GM12801 (cell line): ENCODE data around the gene UBE2D2.

Experiments
- TF ChIP-seq, protein P1 (sequence below): IDR thresholded peaks from one replicate; pipeline ENCODE4 v1.5.1; 2011; ENCODE audit warnings: control low read depth; ENCODE audit not compliant: insufficient read length; ENCODE audit errors: extremely low read depth

Gene UBE2D2

DNA sequence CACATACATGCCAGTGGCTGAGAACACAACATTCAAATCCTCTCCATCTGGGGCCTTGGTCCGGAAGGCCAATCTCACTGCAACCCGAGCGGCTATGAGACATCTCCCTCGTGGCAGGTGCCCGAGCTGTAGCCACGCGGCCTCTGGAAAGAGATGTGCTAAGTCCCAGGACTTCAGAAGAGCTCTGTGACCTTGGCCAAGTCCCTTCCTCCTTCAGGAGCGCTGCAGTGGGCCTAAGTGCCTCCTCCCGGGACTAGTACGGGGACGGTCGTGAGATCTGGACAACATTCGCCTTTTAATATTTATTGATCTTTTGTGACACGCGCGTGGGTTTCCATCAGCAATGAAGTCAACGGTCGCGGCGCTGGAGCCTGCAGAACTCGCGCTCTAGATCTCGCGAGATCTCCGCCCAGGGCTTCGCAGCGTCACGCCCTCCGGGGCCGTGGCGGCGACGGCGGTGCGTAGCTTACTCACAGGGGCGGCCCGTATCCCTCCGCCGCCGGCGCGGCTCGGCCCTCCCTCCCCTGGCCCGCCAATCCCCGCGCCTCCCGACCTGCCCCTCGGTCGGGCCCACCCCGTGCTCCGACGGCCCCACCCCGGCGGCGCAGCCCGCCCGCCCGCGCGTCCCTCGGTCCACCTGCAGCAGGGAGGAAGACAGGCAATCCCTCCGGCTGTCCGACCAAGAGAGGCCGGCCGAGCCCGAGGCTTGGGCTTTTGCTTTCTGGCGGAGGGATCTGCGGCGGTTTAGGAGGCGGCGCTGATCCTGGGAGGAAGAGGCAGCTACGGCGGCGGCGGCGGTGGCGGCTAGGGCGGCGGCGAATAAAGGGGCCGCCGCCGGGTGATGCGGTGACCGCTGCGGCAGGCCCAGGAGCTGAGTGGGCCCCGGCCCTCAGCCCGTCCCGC, at the start of gene UBE2D2:
Gene UBE2D2 (plus strand): TSS at position 588 of the 903 bp plus-strand sequence. CDS start 453 bp downstream, outside the sequence.
- TF ChIP-seq, protein P1, sequence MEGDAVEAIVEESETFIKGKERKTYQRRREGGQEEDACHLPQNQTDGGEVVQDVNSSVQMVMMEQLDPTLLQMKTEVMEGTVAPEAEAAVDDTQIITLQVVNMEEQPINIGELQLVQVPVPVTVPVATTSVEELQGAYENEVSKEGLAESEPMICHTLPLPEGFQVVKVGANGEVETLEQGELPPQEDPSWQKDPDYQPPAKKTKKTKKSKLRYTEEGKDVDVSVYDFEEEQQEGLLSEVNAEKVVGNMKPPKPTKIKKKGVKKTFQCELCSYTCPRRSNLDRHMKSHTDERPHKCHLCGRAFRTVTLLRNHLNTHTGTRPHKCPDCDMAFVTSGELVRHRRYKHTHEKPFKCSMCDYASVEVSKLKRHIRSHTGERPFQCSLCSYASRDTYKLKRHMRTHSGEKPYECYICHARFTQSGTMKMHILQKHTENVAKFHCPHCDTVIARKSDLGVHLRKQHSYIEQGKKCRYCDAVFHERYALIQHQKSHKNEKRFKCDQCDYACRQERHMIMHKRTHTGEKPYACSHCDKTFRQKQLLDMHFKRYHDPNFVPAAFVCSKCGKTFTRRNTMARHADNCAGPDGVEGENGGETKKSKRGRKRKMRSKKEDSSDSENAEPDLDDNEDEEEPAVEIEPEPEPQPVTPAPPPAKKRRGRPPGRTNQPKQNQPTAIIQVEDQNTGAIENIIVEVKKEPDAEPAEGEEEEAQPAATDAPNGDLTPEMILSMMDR = no peak

DNA sequence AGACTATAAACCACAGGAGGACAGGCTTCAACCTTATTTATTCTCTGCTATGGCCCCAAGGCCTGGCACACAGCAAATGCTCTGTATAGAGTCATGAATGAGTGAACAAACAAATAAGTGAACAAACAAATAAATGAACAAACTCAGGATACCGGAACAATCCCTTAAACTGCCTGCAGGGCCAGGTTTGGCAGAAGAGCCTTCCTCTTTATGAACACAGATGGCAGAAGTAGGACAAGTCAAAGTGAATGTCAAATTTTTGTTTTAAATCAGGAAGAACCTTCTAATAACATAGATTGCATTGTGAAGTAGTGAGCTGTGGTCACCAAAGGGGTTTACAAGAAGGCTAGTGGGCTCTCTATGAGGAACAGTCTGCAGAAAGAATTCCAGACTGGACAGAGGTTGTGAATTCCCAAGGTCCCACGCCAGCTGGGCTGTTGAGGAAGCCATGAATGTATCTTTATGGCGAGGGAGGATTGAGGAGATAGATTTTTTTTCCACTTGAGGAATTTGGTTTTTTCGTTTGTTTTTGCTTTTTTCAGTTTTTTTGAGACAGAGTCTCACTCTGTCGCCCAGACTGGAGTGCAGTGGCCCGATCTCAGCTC, 48.3 kb upstream of the UBE2D2 start:
- TF ChIP-seq, protein P1 = no peak

DNA sequence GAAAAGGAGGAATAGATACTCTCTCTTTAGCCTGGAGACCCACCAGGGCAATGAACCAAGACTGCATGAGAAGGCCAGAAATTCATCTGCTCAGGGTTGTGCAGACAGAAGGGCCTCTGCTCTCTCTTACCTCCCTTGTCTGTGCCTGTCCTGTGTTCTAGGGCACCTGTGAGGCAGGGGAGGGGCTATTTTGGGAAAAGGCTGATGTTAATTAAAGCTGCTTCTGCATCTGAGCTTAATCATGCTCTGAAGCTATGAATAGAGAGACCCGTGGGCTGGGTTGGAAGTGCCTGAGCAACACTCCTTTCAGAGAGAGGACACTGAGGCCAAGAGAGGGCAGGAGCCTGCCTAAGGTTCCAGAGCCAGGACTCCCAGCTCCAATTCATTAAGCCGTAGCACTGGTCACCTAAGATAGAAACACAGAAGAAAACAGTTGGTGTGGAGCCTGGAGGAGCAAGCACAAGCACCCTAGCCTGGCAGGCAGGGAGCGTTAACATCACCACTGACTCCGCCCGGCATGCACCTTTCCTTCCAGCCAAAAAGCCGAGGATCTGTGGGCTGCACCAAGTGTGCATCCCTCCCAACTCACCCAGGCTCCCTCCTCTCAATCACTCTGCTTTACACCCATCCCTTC, 47.2 kb upstream of the UBE2D2 start:
- TF ChIP-seq, protein P1 = no peak

DNA sequence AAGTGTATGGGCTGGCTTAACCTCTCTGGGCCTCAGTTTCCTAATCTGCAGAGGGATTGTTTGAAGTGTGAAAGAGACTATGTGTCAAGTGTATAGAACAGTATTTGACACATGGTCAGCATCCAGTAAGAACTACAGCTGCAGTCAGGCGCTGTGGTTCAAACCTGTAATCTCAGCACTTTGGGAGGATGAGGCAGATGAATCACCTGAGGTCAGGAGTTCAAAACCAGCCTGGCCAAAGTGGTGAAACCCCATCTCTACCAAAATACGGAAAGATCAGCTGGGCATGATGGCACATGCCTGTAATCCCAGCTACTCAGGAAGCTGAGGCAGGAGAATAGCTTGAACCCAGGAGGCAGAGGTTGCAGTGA, 46.7 kb upstream of the UBE2D2 start:
- TF ChIP-seq, protein P1 = no peak

DNA sequence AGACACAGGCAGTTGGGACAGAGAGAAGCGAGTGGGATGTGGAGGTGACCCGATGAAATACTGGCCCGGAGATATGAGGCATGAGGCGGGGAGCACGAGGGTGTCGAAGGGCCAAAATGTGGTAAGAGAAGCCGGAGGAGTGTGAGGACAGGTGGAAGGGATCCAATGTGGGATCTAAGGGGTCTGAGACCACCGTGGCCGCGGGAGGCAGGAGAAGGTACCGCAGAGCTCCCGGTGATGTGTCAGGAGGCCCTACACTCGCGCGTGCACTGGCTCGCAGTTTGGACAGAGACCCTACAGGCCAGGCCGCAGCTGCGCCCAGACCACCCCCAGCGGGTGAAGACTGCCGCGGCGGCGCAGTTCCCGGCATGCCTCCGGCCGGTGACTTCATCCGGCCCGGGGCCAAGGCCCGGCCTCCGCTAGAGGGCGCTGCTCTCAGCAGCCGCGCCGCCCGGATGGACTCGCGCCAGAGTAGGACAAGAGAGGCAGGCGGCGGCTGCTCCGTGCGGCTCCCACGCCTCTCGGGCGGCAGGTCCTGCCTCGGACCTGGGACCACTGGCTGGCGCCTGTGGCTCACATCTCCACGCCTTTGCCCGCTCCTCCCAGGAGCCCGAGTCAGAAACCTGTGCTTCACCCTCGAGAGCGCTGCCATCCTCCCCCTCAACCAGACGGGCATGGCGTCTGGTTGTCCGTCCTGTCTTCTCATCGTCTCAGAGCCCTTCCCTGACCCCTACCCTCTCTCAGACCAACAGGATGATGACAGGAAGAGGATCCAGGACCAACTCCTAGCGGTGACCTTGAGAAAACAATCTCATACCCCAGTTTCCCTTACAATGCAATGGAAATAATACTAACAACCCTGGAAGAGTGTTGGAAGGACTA, 43.2 kb upstream of the UBE2D2 start:
- TF ChIP-seq, protein P1 = peak; percentile 55

DNA sequence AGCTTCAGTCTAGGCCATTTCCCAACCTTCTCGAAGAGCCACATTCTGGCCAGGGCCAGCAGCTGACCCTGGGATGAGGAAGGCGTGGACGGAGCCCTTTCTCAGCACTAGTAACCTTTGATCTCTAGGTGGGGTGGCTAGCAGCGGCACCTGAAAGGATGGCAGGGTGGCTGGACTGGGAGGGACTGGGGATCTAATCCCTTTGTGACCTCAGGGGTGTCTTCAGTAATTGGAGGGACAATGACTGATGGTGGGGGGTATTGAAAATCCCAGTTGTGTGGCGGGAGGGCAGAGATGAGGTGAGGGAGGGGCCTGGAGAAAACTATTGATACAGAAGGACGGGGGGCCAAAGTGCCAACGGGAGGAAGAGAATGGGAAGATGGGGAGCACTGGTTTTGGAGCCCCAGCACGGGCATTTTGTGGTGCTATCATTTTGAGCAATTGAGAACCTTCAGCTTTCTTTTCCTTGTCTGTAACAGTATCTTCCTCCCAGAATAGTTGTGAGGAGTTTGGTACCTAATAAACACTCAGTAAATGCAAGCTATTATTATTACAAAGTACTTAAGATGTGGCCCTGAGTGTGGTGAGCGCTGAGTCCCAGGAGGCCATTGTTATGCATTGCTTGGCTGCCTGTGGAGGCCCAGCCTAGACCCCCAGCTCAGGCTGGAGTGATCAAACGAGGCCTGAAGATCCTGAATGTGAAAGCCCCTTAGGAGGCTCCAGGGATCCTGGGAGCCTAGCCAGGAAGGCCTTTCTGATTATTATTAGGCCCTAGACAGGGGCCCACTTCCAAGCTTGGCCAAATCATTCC, 37.3 kb upstream of the UBE2D2 start:
- TF ChIP-seq, protein P1 = no peak
